Measurements from ENCODE around the gene PKNOX2.

The PKNOX2 gene

GRCh38 chr11:125402435-125402834, 237.9 kb downstream of the PKNOX2 start:
- Histone ChIP-seq H3K36me3 (replicated peaks; ENCODE audit: insufficient read depth, low read length) (no peaks in the 10 kb centered on the region), H3K9me3 (replicated peaks; ENCODE audit: insufficient read depth, low read length) (no peaks in the 10 kb centered on the region), H3K27ac (ENCODE audit: low read length) (no peak overlapping the region), H3F3A (ENCODE audit: insufficient read depth, low read length) (no peaks in the 10 kb centered on the region), H4K20me1 (ENCODE audit: insufficient read depth, low read length) (no peaks in the 10 kb centered on the region), H3K4me3 (ENCODE audit: low read length) (no peak overlapping the region), H3K79me2 (ENCODE audit: low read length) (no peaks in the 10 kb centered on the region), H3K9ac (ENCODE audit: low read length) (no peak overlapping the region), H3K4me2 (ENCODE audit: low read depth, low read length) (no peak overlapping the region), H2AFZ (ENCODE audit: low read length) (no peak overlapping the region), H3K4me1 (ENCODE audit: low read length) (peaks cover 8% of the 10 kb centered on the region), H3K9me2 (replicated peaks; ENCODE audit: insufficient read depth, low read length) (no peaks in the 10 kb centered on the region), H3K27me3 (replicated peaks; ENCODE audit: insufficient read depth, low read length) (peaks cover 28% of the 10 kb centered on the region)
- TF ChIP-seq EZH2phosphoT487 (IDR thresholded peaks at IDR 0.05; ENCODE audit: low read length) (no peak), CTCF (IDR thresholded peaks at IDR 0.05; ENCODE audit: low read length) (no peak), EZH2 (optimal IDR thresholded peaks at IDR 0.05; ENCODE audit: low read depth, low read length) (no peak)
- DNase-seq = no peak

GRCh38 chr11:125404157-125404810, 239.7 kb downstream of the PKNOX2 start:
- Histone ChIP-seq H3K4me1 (ENCODE audit: low read length) (no peaks in the 10 kb centered on the region), H2AFZ (ENCODE audit: low read length) (0 out of 2 replicates have a peak overlapping the region, but pooled peaks have one; percentile 24), H3K27ac (ENCODE audit: low read length) (no peak overlapping the region), H3K27me3 (replicated peaks; ENCODE audit: insufficient read depth, low read length) (peaks cover 34% of the 10 kb centered on the region), H3K4me3 (ENCODE audit: low read length) (no peak overlapping the region), H3K9ac (ENCODE audit: low read length) (no peak overlapping the region), H4K20me1 (ENCODE audit: insufficient read depth, low read length) (no peaks in the 10 kb centered on the region), H3K4me2 (ENCODE audit: low read depth, low read length) (peak overlapping the region; percentile 60; the same call in 1 of the 2 replicates), H3K9me3 (replicated peaks; ENCODE audit: insufficient read depth, low read length) (no peaks in the 10 kb centered on the region), H3K9me2 (replicated peaks; ENCODE audit: insufficient read depth, low read length) (no peaks in the 10 kb centered on the region), H3K79me2 (ENCODE audit: low read length) (no peaks in the 10 kb centered on the region), H3K36me3 (replicated peaks; ENCODE audit: insufficient read depth, low read length) (no peaks in the 10 kb centered on the region), H3F3A (ENCODE audit: insufficient read depth, low read length) (no peaks in the 10 kb centered on the region)
- no peak for DNase-seq
- TF ChIP-seq EZH2phosphoT487 (IDR thresholded peaks at IDR 0.05; ENCODE audit: low read length) (no peak), EZH2 (optimal IDR thresholded peaks at IDR 0.05; ENCODE audit: low read depth, low read length) (no peak), CTCF (IDR thresholded peaks at IDR 0.05; ENCODE audit: low read length) (no peak)

DNA sequence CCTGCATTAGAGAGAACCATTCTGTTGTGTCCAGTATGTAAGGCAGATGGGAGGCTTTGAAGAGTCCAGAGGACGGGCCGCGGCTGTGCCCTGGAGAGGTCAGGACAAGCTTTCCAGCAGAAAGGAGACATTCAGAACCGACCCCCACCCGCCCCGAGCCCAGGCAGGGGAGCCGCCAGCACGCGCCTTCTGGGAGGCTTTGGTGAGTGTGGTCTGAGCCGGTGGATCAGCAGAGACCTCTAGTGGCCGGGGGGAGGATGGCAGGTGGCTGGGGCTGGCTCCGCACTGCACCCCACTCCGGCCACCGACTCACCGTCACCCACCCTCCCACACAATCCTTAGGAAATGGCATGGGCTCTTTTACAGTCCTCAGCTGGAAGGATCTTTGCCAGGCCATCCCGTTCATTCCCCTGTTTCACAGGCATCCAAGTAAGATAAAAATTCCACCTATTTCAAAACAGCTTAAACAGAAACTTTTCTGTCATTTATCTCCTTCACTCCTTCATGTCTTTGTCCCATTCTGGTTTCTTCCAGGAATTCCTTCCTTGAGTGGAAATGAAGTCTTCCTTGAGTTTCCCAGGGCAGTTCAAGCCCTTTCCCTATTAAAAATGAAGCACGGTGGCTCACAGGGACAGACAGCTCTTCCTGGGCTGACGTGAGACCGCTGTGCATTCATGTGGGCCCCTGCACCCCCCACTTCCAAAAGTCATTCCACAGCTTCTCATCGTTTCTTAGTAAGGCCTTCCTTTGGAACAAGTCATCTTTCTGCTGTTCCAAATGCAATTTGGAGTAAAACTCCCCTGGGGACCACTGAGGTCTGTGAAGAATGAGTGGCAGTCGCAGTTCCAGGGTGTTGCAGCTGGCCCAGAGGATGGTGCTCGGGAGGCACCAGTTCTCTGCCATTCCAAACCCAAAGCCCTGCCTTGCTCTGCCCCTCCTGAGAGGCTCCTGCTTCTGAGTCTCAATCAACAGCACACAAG, 240.6 kb downstream of the PKNOX2 start:
- TF ChIP-seq CTCF (IDR thresholded peaks at IDR 0.05; ENCODE audit: low read length) (peak; percentile 83), EZH2phosphoT487 (IDR thresholded peaks at IDR 0.05; ENCODE audit: low read length) (no peak)
- peak; percentile 49 for DNase-seq
- H3K79me2 ChIP-seq (ENCODE audit: low read length) = no peaks in the 10 kb centered on the region
- H2AFZ ChIP-seq (ENCODE audit: low read length) = 0 out of 2 replicates have a peak overlapping the region, but pooled peaks have one; percentile 24
- H3K36me3 ChIP-seq (replicated peaks; ENCODE audit: insufficient read depth, low read length) = no peaks in the 10 kb centered on the region
- peak overlapping the region; percentile 60 for H3K4me2 ChIP-seq (ENCODE audit: low read depth, low read length)
- no peaks in the 10 kb centered on the region for H3K9me2 ChIP-seq (replicated peaks; ENCODE audit: insufficient read depth, low read length)
- no peak overlapping the region for H3K27ac ChIP-seq (ENCODE audit: low read length)
- H4K20me1 ChIP-seq (ENCODE audit: insufficient read depth, low read length) = no peaks in the 10 kb centered on the region
- no peaks in the 10 kb centered on the region for H3K4me1 ChIP-seq (ENCODE audit: low read length)
- no peak overlapping the region for H3K9ac ChIP-seq (ENCODE audit: low read length)
- no peaks in the 10 kb centered on the region for H3F3A ChIP-seq (ENCODE audit: insufficient read depth, low read length)
- no peaks in the 10 kb centered on the region for H3K9me3 ChIP-seq (replicated peaks; ENCODE audit: insufficient read depth, low read length)
- H3K4me3 ChIP-seq (ENCODE audit: low read length) = no peak overlapping the region
- H3K27me3 ChIP-seq (replicated peaks; ENCODE audit: insufficient read depth, low read length) = peaks cover 41% of the 10 kb centered on the region
